Activated T-cell treated with anti-CD3 and anti-CD28 coated beads, Interleukin-2, amount 50 U/mL, for 72 hours (primary cell): Measurements from ENCODE around the gene BLNK. TPM values are rescaled to one million over a fixed set of nuclear protein-coding genes. Genes with fewer than 3 reads are reported as not detected.

ENCODE experiments used
- ATAC-seq, 2 donors: fragments of 150-1000 bp; cut with Tn5 transposase; replicated peaks in 1 of 2; 2 replicates each; pipeline ENCODE4 v1.10.0; 2021; ENCODE audit warnings: moderate library complexity in 2 of 2, mild to moderate bottlenecking in 1 of 2
- DNase-seq, 2 donors: peaks; one replicate each; pipeline ENCODE4 v3.0.0; 2021 to 2022; ENCODE audit warnings: mixed read lengths in 1 of 2
- H3K27ac Mint-ChIP-seq: one replicate; pipeline ENCODE4 v1.8.0; 2022; ENCODE audit warnings: mild to moderate bottlenecking, moderate library complexity, mixed read lengths
- H3K27me3 Mint-ChIP-seq: one replicate; pipeline ENCODE4 v1.8.0; 2022; ENCODE audit warnings: low read depth, mixed read lengths
- H3K36me3 Mint-ChIP-seq, 2 donors: one replicate each; pipeline ENCODE4 v1.8.0; 2022; ENCODE audit warnings: mixed read lengths in 2 of 2, mild to moderate bottlenecking in 1 of 2; ENCODE audit not compliant: insufficient read depth in 2 of 2
- H3K4me1 Mint-ChIP-seq: one replicate; pipeline ENCODE4 v1.8.0; 2022; ENCODE audit warnings: low read depth, mixed read lengths
- H3K4me3 Mint-ChIP-seq, 2 donors: one replicate each; pipeline ENCODE4 v1.8.0; 2022; ENCODE audit warnings: mild to moderate bottlenecking in 2 of 2, mixed read lengths in 2 of 2, moderate library complexity in 2 of 2
- H3K9me3 Mint-ChIP-seq, 2 donors: one replicate each; pipeline ENCODE4 v1.8.0; 2022; ENCODE audit warnings: mixed read lengths in 2 of 2
- total RNA-seq, 2 donors: library from RNA; stranded (reverse); gene quantifications; one replicate each; pipeline ENCODE4 v1.2.3, GENCODE V29; 2022

Gene BLNK
- total RNA-seq, 2 donors from 2014 or later, result 0.69 TPM; not detected in 1

DNA sequence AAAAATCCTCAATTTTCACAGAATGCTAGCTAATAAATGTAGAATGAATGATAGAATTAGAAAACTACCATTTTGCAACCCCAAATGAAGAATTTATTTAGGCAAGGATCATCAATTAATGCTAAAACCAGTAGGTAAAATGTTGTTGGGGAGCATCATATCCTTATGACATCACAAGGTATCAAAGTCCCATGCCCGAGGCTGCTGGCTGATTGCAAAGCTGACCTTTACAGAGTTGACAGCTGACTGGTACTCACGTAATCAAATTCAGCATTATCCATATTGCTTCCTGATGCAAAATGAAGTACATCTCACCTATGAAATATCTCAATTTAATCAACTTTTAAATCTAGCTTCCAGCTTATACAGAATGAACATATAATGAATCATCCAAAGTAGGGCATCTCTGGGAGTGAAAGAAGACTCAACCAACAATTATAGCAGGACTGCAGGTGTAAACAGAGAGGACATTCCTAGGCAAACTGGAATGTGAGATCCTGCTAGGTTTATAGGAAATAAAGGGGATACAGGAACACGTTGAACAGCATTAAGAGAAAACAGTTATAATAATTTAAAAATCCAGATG is 10.2 kb upstream of the BLNK start:
- no peak for ATAC-seq
- no peak overlapping the region for H3K4me3 Mint-ChIP-seq

DNA sequence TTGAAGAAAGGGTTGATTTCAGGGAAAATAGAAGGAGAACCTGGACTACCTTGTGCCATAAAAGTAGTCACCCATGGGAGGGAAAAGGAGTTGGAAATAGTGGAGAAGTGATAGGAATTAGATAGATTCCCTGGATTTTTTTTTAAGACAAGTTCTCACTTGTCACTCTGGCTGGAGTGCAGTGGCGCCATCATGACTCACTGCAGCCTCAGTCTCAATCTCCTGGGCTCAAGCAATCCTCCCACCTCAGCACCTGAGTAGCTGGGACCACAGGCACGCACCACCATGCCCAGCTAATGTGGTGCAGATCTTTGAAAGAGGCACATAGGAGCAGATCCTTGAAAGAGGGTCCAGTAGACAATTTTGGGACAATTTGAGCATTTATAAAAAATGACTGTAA is 9.5 kb upstream of the BLNK start:
- DNase-seq (no peak), ATAC-seq (no peak)
- Mint-ChIP-seq H3K27me3 (peaks cover 9% of the 10 kb centered on the region), H3K9me3 (no peaks in the 10 kb centered on the region), H3K4me1 (no peaks in the 10 kb centered on the region), H3K36me3 (no peaks in the 10 kb centered on the region), H3K4me3 (no peak overlapping the region), H3K27ac (no peak overlapping the region)

More for the DNA sequence above, 10.2 kb upstream of the BLNK start:
- Mint-ChIP-seq H3K9me3 (no peaks in the 10 kb centered on the region), H3K4me1 (no peaks in the 10 kb centered on the region), H3K36me3 (no peaks in the 10 kb centered on the region), H3K27me3 (peaks cover 9% of the 10 kb centered on the region), H3K27ac (no peak overlapping the region)
- DNase-seq, result no peak

DNA sequence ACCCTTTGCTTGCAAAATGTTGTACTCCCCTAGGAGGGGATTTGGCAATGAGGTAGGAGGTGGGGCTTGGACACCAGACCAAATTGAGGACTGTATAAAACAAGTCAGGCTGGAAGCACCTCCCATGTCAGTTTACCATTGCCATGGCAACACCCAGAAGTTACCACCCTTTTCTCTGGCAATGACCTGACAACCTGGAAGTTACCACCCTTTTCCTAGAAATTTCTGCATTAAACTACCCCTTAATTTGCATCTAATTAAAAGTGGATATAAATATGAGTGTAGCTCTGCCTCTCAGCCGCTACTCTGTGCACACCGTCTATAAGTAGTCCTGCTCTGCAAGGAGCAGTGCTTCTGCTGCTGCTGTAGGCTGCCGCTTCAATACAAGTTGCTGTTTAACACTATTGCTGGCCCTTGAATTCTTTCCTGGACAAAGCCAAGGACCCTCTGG is 7.8 kb upstream of the BLNK start:
- Mint-ChIP-seq H3K4me1 (no peaks in the 10 kb centered on the region), H3K9me3 (no peaks in the 10 kb centered on the region), H3K27ac (no peak overlapping the region), H3K4me3 (no peak overlapping the region), H3K27me3 (peaks cover 9% of the 10 kb centered on the region), H3K36me3 (no peaks in the 10 kb centered on the region)
- DNase-seq (no peak), ATAC-seq (no peak)

DNA sequence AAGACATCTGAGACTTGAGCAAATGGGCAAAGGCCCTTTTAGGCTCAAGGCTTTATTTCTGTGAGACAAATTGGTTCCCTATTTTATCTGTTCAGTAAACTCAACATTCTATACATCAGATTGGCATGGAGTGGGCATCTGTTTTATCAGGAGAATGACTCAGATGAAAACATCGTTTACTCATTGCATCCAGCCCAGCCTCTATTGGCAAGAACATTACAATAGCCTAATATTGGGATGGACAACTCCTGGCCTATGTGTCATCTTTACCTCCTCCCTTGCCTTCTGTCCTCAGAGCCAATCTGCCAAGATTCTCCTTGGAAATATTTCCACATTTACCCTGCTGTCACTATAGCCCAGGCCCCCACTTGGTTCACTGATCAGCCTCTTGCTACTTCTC is 5.5 kb upstream of the BLNK start:
- DNase-seq (no peak), ATAC-seq (no peak)
- Mint-ChIP-seq H3K36me3 (no peaks in the 10 kb centered on the region), H3K4me1 (no peaks in the 10 kb centered on the region), H3K27ac (no peak overlapping the region), H3K9me3 (no peaks in the 10 kb centered on the region), H3K27me3 (peaks cover 9% of the 10 kb centered on the region), H3K4me3 (no peak overlapping the region)

DNA sequence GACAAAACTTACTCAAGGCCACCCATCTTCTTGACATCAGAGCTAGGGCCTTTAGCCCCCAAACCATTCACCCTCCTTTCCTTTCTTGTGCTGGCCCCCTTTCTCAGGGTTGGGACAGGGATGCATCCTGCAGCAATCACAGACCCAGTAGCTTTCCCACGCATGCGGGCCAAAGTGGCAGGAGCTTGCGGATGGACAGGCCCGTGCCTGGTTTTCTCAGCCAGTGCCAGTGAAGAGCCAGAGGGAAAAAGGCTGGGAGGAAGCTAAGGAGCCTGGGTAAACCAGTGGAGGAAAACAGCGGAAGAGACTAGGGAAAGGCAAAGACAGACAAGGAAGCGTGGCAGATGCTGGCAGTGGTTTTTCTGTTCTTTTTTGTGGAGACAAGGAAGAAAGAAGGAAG is 5.1 kb upstream of the BLNK start:
- Mint-ChIP-seq H3K27me3 (peaks cover 9% of the 10 kb centered on the region), H3K4me1 (no peaks in the 10 kb centered on the region), H3K4me3 (no peak overlapping the region), H3K9me3 (no peaks in the 10 kb centered on the region), H3K27ac (no peak overlapping the region), H3K36me3 (no peaks in the 10 kb centered on the region)
- ATAC-seq, result no peak
- no peak for DNase-seq

DNA sequence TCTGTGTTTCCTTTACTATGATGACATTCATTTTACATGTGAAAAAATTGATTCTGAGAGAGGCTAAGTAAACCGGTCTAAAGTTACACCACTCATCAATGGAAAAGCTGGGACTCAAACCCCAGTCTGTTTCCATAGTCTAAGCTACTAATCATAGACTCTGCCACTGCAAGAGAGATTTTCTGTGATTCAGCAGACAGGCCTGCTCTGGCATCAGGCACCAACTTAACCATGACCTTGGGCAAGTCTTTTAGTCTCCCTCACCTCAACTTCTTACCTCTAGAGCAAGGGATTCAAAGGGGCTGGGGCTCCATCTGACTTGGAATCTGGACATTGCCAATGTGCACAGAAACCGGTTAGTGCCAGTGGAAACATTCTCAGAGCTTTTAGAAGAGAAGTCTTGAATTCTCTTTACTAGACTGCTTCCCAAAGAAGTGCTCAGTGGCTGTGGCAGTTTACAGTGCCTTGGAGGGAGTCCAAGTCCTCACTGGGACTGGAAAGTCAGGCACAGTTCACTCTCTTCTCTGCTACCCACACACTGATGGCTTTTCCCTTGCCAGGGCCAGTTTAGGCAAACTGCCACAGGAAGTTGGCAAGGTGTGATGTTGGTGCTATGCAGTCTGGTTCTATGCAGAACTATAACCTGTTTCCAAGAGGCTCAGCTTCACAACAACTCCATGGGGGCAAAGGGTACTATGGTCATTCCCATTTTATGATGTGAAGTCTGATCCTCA is 4.5 kb upstream of the BLNK start:
- Mint-ChIP-seq H3K9me3 (no peaks in the 10 kb centered on the region), H3K4me3 (no peak overlapping the region), H3K27me3 (peaks cover 9% of the 10 kb centered on the region), H3K4me1 (no peaks in the 10 kb centered on the region), H3K27ac (no peak overlapping the region), H3K36me3 (no peaks in the 10 kb centered on the region)
- DNase-seq (no peak), ATAC-seq (no peak)

DNA sequence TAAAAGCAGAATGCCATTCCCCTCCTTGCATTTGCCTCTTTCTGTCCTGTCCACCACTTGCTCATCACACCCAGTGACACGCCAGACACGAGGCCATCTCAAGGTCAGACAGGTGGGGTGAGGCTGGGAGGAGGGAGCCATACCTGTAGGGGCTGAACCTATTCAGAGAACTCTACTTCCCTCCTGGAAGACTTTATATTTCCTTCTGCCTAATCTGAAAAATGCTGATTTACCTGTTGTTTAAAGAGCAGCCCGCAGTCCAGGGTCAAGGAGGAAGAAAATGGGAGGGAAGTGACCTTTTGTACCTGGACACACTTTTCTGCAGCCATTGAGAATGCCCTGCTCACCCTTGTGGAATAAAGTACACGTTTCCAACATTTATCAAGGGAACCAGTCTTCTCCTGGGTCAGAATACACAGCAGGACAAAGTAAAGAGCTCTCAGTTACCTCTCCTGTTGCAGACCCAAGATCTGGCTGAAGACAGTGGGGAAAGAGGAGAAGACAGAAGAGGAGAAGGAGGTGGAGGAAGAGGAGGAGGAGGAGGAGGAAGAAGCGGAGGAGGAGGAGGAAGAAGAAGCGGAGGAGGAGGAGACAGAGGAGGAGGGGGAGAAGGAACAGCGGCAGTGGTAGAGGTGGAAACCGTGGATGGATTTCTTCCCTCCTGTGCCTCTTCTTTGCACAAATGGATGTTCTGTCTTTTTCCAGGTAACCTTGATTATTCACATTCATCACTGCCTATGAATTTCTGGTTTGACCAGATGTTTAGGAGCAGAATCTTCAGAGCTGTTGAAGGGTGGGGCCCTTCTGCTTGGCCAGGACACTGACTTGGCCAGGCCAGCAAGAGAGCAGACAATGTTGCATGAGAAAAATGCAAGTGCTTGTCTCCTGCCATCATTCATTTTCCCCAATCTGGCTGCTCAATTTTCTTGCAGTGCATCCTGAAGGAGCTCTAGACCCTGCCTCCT is 1.2 kb upstream of the BLNK start:
- H3K27me3 Mint-ChIP-seq, result peaks cover 11% of the 10 kb centered on the region
- H3K27ac Mint-ChIP-seq, result no peak overlapping the region
- ATAC-seq (no peak), DNase-seq (no peak)
- H3K4me3 Mint-ChIP-seq, result no peak overlapping the region
- H3K36me3 Mint-ChIP-seq, result no peaks in the 10 kb centered on the region
- H3K4me1 Mint-ChIP-seq, result no peaks in the 10 kb centered on the region
- H3K9me3 Mint-ChIP-seq, result no peaks in the 10 kb centered on the region

DNA sequence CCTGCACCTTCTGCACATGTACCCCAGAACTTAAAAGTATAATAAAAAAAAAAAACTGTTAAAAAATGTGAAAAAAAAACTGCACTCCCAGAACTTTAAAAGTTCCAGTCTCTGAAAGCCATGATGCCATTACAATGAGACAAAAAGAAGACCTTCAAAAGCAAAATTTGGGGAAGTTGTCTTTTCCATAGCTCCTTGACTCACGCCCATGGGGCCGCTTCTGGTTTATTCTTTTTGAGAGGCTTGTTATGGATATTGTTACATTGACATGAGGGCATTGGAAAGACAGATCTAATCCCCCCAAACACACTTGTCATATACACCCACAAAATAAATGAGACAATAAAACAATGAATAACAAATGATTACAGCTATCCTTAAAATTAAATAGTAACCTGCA is 798 bp downstream of the BLNK start:
- DNase-seq (no peak), ATAC-seq (no peak)
- Mint-ChIP-seq H3K27me3 (peaks cover 18% of the 10 kb centered on the region), H3K36me3 (no peaks in the 10 kb centered on the region), H3K4me3 (no peak overlapping the region), H3K9me3 (no peaks in the 10 kb centered on the region), H3K27ac (no peak overlapping the region), H3K4me1 (peaks cover 7% of the 10 kb centered on the region)

DNA sequence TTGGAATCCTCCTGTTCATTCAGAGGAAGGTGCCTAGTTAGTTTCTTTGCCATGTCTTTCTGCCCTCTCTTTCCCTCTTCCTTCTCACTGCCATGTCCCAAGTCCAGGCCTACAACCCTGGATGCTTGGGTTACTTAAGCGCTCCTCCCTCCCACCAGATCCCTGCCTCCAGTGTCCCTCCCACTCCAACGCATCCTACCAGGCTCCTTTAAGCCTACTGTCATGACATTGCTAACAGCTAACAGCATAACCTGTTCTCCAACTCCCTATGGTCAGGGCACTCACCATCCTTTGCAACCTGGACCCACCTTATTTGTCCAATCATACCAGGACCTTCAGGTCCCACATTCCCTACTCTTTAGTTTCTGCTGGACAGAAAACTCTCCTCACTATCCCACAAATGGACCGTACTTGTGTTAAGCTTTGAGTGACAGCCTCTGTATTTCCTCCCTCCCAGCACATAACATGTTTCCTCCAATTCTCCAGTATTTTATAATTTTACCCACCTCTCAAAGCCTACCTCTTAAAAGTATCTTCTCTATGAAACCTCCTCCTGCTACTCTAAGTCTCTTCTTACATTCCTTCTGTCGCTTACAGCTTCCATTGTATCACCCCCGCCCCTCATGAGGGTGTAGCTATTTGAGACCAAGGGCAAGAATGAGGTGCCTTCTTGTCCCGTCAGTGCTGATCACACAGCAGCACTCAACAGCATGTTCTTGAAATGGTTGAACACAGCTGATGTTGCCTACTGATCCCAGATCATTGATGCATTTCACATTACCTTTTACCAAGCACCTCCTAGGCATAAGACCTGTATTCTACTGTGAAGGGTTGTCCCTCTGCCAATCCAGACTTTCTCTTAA is 1.7 kb downstream of the BLNK start:
- Mint-ChIP-seq H3K9me3 (no peaks in the 10 kb centered on the region), H3K36me3 (no peaks in the 10 kb centered on the region), H3K27me3 (peaks cover 18% of the 10 kb centered on the region), H3K27ac (no peak overlapping the region), H3K4me1 (peaks cover 7% of the 10 kb centered on the region), H3K4me3 (no peak overlapping the region)
- ATAC-seq (no peak), DNase-seq (no peak)

DNA sequence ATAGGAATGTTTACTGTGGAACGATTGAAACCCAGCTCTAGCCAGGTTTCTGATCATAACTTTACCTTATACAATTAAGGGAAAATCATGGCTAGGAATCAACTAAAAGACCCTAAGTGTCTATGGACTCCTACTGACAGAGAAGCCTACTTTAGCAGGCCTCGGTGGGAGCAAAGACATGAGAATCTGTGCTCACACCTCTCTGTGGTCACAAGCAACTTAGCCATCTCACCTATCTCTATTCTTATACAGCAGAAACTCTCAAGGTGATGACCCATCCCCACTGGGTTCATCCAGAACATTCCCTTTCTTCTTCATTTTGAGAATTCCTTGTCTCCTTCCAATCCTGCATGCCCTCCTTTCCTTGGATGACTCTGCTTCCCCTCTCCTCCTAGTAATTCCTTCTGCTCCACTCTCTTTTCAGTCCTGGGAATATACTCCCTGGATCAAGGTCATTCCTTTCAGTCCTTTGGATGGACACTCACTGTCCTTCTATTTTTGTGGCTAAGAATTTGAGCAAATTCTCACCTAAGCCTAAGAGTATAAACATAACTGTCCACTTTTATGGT is 2.9 kb downstream of the BLNK start:
- Mint-ChIP-seq H3K27ac (no peak overlapping the region), H3K4me3 (no peak overlapping the region), H3K27me3 (peaks cover 18% of the 10 kb centered on the region), H3K36me3 (no peaks in the 10 kb centered on the region), H3K4me1 (peaks cover 7% of the 10 kb centered on the region), H3K9me3 (no peaks in the 10 kb centered on the region)
- ATAC-seq (no peak), DNase-seq (no peak)

DNA sequence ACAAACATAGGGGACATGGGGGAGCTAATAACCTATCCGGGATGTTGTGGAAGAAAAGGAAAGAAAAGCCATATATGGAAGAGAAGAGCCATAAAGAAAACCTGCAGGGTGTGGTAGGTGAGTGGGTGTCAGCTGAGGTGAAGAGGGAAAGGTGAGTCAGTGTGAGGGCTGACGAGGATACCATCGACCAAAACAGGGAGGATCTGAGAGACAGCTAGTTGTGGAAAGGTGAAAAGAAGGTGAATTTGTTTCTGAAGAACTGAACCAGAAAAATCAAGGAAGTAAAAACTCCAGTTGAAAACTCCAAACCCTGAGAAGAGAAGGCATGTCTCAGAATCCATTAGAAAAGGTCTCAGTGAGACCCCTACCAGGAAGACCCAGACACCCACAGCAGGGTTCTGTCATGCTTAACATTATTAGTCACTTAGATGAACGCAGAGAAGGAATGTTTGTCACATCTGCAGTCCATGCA is 4.1 kb downstream of the BLNK start:
- H3K27me3 Mint-ChIP-seq, result peaks cover 18% of the 10 kb centered on the region
- no peak overlapping the region for H3K27ac Mint-ChIP-seq
- DNase-seq, result no peak
- no peaks in the 10 kb centered on the region for H3K9me3 Mint-ChIP-seq
- peaks cover 7% of the 10 kb centered on the region for H3K4me1 Mint-ChIP-seq
- H3K4me3 Mint-ChIP-seq, result no peak overlapping the region
- H3K36me3 Mint-ChIP-seq, result no peaks in the 10 kb centered on the region
- ATAC-seq, result peak in 1 of 2 donors; percentile 46

DNA sequence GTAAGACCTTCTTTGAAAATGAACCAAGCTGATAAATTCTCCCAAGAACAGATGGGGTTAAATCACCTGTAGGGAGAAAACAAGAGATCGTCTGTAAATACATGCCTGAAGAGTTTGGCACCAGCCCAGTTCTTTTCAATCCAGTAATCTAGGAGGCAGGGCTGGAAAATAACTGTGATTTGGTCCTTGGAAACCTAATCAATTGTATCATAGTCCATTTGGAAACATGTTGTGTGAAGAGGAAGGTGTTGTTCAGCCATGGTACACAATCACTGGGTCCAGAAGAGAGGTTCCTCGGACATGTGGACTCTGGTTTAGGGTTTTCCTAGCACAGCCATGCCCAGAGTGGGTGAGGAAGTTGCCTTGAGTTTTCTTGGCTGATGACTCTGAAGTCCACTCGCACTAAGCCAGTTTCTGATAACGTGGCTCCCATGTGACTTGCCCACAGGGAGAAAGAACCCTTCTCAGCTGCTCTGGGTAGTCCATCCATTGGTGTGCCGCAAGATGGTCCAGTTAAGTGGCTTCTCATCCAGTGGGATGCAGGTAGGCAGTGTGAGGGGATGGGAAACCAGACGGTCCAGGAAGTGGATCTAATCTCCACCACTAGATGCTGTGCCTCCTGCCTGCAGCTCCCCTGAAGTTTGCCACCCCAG is 5.1 kb downstream of the BLNK start:
- H3K4me3 Mint-ChIP-seq, result no peak overlapping the region
- H3K36me3 Mint-ChIP-seq, result no peaks in the 10 kb centered on the region
- peaks cover 18% of the 10 kb centered on the region for H3K27me3 Mint-ChIP-seq
- DNase-seq, result no peak
- H3K4me1 Mint-ChIP-seq, result peaks cover 7% of the 10 kb centered on the region
- H3K27ac Mint-ChIP-seq, result no peak overlapping the region
- no peak for ATAC-seq
- no peaks in the 10 kb centered on the region for H3K9me3 Mint-ChIP-seq
